Heart right ventricle (tissue), 16 donors: ENCODE data around the gene PLEKHG5. TPM values are rescaled to one million over a fixed set of nuclear protein-coding genes. Genes with fewer than 3 reads are reported as not detected.
"Not testable (repeated sequence)": the region's sequence is repeated elsewhere in the genome, so short reads cannot be mapped to it uniquely, and the experiment has no call there.

Experiments
- ATAC-seq, 8 donors: fragments of 200-7000 bp; cut with Tn5 transposase; one replicate each; pipeline ENCODE4 v1.9.1; 2020; ENCODE audit warnings: mild to moderate bottlenecking in 8 of 8, moderate library complexity in 8 of 8, moderate number of reproducible peaks in 1 of 8
- DNase-seq, 2 donors: peaks; one replicate each; pipeline ENCODE4 v3.0.0-alpha.2; 2020
- H3K27ac ChIP-seq, 10 donors: fragments of 200-600 bp; sonication (generic) in 2 of 10; one replicate each; pipeline versions ENCODE4 v1.5.0 to v1.8.0; 2020 to 2022; ENCODE audit warnings: mild to moderate bottlenecking in 3 of 10
- H3K27me3 ChIP-seq, 7 donors: fragments of 200-600 bp; one replicate each; pipeline ENCODE4 v1.8.0; 2021 to 2022; ENCODE audit warnings: mild to moderate bottlenecking in 2 of 7
- H3K36me3 ChIP-seq, 9 donors: fragments of 200-600 bp; sonication (generic) in 1 of 9; one replicate each; pipeline versions ENCODE4 v1.5.0 to v1.8.0; 2020 to 2022; ENCODE audit warnings: mild to moderate bottlenecking in 2 of 9
- H3K4me1 ChIP-seq, 9 donors: fragments of 200-600 bp; sonication (generic) in 1 of 9; one replicate each; pipeline versions ENCODE4 v1.5.0 to v1.8.0; 2020 to 2022; ENCODE audit warnings: mild to moderate bottlenecking in 4 of 9
- H3K4me3 ChIP-seq, 10 donors: fragments of 200-600 bp; sonication (generic) in 2 of 10; one replicate each; pipeline versions ENCODE4 v1.5.0 to v1.8.0; 2020 to 2022; ENCODE audit warnings: mild to moderate bottlenecking in 7 of 10, moderate library complexity in 2 of 10
- H3K9me3 ChIP-seq, 11 donors: fragments of 200-600 bp in 10 of 11; sonication (generic) in 2 of 11; one replicate each; pipeline versions ENCODE4 v1.5.0 to v1.8.0; 2013 to 2022; ENCODE audit warnings: mild to moderate bottlenecking in 2 of 11, control low read depth in 1 of 11, moderate library complexity in 1 of 11
- CTCF ChIP-seq, 9 donors: fragments of 200-600 bp; sonication (generic) in 2 of 9; IDR thresholded peaks; one replicate each; pipeline versions ENCODE4 v1.5.0 to v1.8.0; 2021 to 2022; ENCODE audit warnings: antibody characterized with exemption in 9 of 9, mild to moderate bottlenecking in 5 of 9, moderate library complexity in 1 of 9
- WGBS, 2 donors: extraction: QIAGEN DNeasy Blood & Tissue Kit; methylation state at CpG; one replicate each; pipeline ENCODE4 v1.1.7; 2013; ENCODE audit warnings: inconsistent platforms in 1 of 2; 5-methylcytosine and 5-hydroxymethylcytosine counted together
- intact Hi-C, 10 donors: fragments of 100-400 bp; cut with DNase I; formaldehyde crosslinking; loops; one replicate each; pipeline versions ENCODE4 v1.11.1 to v1.14.2; 2022
- polyA plus RNA-seq, 2 donors: library from polyadenylated mRNA; stranded (reverse); fragments of 200-250 nt; gene quantifications; one replicate each; pipeline ENCODE4 v1.2.3, GENCODE V29; 2013
- total RNA-seq, 10 donors: library from RNA; stranded (reverse); fragmentation: NEBNext Ultra II Directional in 3 of 10; extraction: Animal tissue kit (Norgen Biotek cat#: 25700) in 3 of 10; gene quantifications; one replicate each; pipeline versions ENCODE4 v1.2.1 to v1.2.4, GENCODE V29; 2021 to 2023
- donor health status: Arrhythmogenic right ventricular cardiomyopathy.
- donor health status: ischemic (EF 13 %, LVEDD 7.1; RV severe dilation, severe dysfunction).
- donor health status: healthy with polysubstance abuse.
- donor health status: DM: no; HTN: yes; CAD: no.
- donor health status: DM: no; HTN: no; CAD: no.
- donor health status: ischemic (EF 25% LVEDD 6.9; RV normal size, moderate dysfunction).
- donor health status: ischemic (EF 25% LVEDD 5.7; RV mildly dilated, moderate dysfunction).
- donor health status: healthy.
- donor health status: DM: yes; HTN: yes; CAD: no.
- donor health status: Ischemic cardiomyopathy.
- donor health status: ischemic (EF 35%, LVEDD 5.7; RV mildly dilated, moderate dysfunction).
- donor health status: nonischemic (EF 11% LVEDD 7.7; RV severe dilation, severe dysfunction).
- donor health status: DM: yes; HTN: yes; CAD: no.
- donor health status: PGD.
- donor health status: ischemic (EF 29% LVEDD 5.4; RV normal size, mild dysfunction).
- donor health status: nonischemic (EF 23%, LVEDD 6.1; RV moderate dilation, normal function).

Gene PLEKHG5
- total and polyA plus RNA-seq, 12 donors, result 6.6 to 28.7 (median 15.3) TPM

- Histone ChIP-seq H3K9me3 (no peaks in the 10 kb centered on the region), H3K27me3 (peaks cover 19 to 89% (median 66%) of the 10 kb centered on the region in 7 donors), H3K36me3 (no peaks in the 10 kb centered on the region), H3K4me1 (peaks cover 0 to 22% (median 10%) of the 10 kb centered on the region in 9 donors), H3K27ac (no peak overlapping the region), H3K4me3 (no peak overlapping the region)
- no peak for ATAC-seq
- TF ChIP-seq CTCF (IDR thresholded peaks at IDR 0.05), result no peak
- no peak for DNase-seq
- 50 to 61% methylated on average over 3 to 4 of the region's 4 CpGs for WGBS, 2 donors
- intact Hi-C loops, result no loop called here
Observed at GRCh38 chr1:6446665-6447015, 44.8 kb downstream of the PLEKHG5 start.

- intact Hi-C loops, H3K9me3 ChIP-seq, DNase-seq, H3K27ac ChIP-seq, ATAC-seq, H3K4me3 ChIP-seq, H3K36me3 ChIP-seq: not testable (repeated sequence)
- Histone ChIP-seq H3K27me3 (peaks cover 22 to 89% (median 66%) of the 10 kb centered on the region in 7 donors), H3K4me1 (peaks cover 0 to 22% (median 10%) of the 10 kb centered on the region in 9 donors)
- WGBS, 2 donors, result 81 to 87% methylated on average over 2 to 4 of the region's 4 CpGs
Observed at GRCh38 chr1:6445929-6446328, 45.5 kb downstream of the PLEKHG5 start.

- Histone ChIP-seq H3K27ac (no peak overlapping the region), H3K4me3 (no peak overlapping the region), H3K36me3 (no peaks in the 10 kb centered on the region), H3K4me1 (peaks cover 0 to 22% (median 10%) of the 10 kb centered on the region in 9 donors), H3K9me3 (no peaks in the 10 kb centered on the region), H3K27me3 (peaks cover 29 to 89% (median 67%) of the 10 kb centered on the region in 7 donors)
- WGBS, 2 donors, result 52 to 56% methylated on average over 19 of the region's 19 CpGs
- ATAC-seq, result peak in 7 of 8 donors; percentile 33 to 67 (median 45)
- TF ChIP-seq CTCF (IDR thresholded peaks at IDR 0.05), result peak; percentile 21 to 68 (median 57)
- peak in 1 of 2 donors; percentile 40 for DNase-seq
- intact Hi-C loops, result no loop called here
Observed at GRCh38 chr1:6445062-6445763, 46.3 kb downstream of the PLEKHG5 start.

GRCh38 chr1:6444377-6444776 is 47.1 kb downstream of the PLEKHG5 start:
- TF ChIP-seq CTCF (IDR thresholded peaks at IDR 0.05), result no peak
- Histone ChIP-seq H3K9me3 (no peaks in the 10 kb centered on the region), H3K4me3 (no peak overlapping the region), H3K27ac (no peak overlapping the region), H3K27me3 (peaks cover 34 to 89% (median 67%) of the 10 kb centered on the region in 7 donors), H3K36me3 (no peaks in the 10 kb centered on the region), H3K4me1 (peaks cover 0 to 22% (median 11%) of the 10 kb centered on the region in 9 donors)
- intact Hi-C loops, result no loop called here
- ATAC-seq (no peak), DNase-seq (no peak)
- WGBS, 2 donors, result 84 to 85% methylated on average over 15 of the region's 15 CpGs
